ENCODE measurements around the gene POLN.

Gene POLN

DNA sequence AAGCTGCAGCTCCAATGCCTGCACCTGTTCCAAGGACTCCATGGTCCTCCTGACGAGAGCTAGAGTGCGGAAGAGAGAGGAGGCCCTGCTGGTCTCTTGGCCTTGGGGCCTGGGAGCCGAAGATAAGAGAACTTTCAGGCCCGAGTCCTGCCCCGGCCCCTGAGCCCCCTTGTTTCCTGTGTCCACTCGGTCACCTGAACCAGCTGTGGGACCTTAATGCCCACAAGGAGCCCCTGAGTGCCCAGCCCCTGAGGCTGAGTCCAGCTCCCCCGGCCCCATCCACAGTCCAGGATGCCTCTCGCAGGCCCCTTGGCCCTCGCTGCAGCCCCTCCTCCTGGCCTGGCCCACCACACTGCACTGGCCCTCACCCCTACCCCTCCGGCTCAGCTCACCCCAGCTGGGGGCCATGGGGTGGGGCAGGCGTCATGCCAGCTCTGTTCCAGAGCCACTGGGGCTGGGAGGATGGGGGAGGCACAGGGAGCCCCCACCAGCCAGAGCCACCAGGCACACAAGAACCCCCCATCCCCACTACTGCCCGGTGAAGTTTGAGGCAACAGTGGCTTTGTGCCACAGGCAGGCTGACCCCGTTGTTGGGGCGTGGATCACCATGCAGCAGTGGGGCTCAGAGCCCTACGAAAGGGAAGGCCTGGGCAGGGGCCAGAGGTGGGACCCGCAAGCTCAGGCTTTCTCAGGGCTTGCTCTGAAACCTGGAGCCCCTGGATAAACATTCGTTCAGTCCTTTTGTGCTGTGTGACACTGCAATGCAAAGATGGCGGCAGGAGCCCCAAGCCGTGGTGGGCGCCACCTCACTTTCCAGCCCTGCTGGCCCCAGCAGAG, 168.7 kb downstream of the POLN start:
- peak in 1 of 2 donors; percentile 1 for DNase-seq (ENCODE audit: low read depth in 1 of 2, low spot score in 1 of 2)

DNA sequence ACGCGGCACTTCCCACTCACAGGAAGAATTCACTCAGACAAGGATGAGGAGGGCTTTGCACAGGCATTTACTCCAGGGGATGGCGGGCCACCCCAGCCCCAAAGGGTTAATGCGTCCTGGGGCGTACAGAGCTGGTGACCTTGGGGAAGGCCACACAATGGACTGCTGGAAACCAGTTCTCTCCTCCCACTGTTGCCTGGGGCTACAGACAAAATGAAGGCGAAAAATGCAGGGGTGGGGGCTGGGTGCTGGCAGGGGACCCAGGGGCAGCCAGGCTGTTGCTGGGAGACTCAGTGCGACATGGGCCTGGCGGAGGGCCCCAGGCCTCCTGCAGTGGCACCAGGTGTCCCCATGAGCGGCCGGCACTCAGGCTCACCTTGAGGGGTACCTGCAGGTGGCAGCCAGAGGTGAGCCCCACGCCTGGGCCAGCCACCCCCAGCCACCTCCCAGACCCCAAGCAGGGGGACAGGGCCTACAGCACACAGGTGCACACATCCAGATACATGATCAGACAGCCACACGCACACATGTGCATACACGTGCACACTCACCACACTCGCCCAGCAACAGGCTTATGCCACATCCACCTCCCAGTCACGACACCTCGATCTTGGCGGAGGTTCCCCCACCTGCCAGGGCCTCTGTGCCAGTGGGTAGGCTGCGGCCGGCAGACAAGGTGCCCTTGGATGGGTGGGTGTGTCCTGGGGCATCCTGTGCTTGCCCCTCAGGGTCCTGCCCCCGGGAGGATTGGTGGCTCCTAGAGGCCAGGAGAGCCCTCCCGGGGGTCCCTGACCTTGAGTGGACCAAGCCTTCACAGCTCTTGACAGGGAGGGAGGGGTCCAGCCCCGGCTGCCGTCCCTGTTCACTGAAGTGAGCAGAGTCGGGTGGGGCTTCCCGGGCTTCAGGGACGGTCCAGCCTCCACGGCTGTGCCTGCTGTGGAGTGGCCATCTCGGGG, 169.7 kb downstream of the POLN start:
- DNase-seq (ENCODE audit: low read depth in 1 of 2, low spot score in 1 of 2) = no peak

DNA sequence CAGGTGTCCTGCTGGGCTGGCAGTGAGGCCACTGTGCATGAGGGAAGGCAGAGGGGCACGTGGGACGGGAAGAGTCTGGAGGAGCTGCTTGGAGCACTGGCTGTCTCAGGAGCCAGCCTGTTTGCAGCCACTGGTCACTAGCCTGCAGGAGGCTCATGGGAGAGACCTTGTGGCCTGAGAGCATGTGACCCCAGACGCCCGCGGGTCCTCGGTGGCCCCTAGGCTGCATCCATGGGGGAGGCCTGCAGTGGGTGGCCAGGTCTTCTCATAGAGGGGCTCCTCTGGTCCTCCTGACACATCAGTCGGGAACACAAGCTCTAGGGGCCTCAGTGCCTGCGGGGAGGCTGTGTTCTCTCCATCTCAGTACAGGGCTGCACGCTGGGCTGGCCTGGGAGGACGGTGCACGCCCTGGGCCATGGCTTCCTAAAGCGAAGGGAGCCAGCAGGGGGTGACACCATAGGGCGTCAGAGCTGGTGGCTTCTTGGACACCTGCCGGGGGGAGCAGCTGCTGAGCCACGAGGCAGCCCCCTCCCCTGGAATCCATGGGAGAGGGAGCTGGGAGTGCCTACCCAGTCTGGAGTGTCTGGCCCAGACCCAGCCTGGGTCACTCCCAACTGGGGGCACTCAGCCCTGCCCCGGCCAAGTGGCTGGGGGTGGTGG, 170.5 kb downstream of the POLN start:
- DNase-seq (ENCODE audit: low read depth in 1 of 2, low spot score in 1 of 2) = no peak

DNA sequence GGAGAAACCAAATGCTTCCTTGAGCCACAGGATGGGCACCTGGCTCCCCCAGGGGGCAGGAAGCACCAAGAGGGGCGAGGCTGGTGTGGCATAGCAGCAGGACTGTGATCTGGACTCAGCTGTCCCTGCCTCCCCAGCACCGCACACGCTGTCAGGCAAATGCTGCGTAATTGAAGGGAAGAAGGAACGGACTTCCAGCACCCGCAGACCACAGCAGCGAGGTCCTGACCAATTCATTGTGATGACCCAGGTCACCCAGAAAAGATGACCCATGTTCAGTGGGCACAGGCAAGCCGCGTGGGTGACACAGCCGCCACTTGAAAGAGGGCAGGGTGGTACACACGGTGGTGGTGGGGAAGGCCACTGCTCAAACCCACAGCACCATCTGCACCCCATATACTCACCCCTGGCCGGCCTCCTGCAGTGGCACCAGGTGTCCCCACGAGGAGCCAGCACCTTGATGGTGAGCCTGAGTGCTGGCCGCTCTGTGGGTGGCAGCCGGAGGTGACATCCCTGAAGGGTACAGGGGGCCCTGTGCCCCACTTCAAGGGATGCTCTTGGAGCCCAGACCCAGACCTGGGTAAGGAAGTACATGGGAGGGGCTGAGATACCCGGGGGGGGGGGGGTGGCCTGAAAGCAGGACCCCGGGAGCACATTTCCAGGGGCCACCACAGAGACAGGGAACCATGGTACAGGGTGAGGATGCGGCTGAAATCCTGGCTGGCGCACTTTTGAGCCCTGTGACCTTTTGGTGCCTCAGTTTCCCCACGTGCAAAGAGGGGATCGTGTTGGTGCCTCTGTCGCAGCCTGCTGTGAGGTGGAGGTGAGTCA, 171.3 kb downstream of the POLN start:
- no peak for DNase-seq (ENCODE audit: low read depth in 1 of 2, low spot score in 1 of 2)

DNA sequence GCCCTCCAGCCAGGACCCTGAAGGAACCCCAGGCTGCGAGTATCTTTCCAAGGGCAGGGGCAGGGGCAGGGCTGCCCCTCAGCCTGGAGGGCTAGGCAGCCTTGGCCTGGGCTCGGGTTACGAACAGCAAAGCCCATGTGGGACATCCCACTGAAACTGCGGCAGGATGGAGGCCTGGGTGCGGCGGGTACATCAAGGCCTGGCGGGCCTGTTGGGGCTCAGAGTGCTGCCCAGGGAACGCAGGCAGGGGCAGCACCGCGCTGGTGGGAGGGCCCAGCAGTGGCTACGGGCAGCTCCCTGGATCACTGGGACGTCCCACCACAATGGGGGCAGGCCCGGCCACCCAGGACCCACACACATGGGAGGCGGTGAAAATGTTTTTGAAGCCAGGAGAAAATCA, 171.9 kb downstream of the POLN start:
- no peak for DNase-seq (ENCODE audit: low read depth in 1 of 2, low spot score in 1 of 2)

DNA sequence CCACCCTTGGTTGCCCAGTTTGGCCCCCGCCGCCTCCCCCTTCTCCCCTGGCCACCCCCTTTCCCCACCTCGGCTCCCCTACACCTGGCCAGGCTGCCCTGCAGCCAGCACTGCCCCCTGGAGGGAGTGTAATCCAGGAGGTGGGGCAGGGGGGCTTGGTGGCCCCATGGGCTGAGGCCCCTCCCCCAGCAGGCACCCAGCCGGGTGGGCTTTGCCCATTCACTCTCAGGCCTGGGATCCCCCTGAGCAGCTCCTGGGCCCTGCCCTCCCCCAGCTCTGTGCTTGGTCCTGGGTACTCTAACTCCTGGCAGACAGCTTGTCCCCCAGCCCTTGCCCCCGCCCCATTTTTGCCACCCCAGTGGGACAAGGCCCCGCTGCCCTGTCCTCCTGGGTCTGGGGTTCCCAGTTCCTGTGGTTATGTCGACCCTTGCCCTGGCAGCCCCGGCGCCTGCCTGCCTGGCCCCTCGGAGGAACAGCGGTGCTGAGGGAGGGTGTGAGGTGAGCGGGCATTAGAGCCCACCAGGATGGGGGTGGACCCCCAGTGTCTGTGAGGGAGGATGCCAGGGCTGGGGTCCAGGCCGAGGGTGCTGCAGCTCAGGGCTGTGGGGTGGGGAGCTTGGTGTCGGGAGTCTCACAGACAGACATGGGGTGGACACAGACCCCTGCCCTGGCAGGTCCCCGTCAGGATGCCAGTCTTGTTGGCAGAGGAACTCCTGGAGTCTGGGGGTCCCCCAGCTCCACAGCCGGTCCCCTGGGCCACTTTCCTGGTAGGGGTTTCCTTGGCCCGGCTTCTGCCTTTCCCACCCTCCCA, 172.6 kb downstream of the POLN start:
- no peak for DNase-seq (ENCODE audit: low read depth in 1 of 2, low spot score in 1 of 2)

DNA sequence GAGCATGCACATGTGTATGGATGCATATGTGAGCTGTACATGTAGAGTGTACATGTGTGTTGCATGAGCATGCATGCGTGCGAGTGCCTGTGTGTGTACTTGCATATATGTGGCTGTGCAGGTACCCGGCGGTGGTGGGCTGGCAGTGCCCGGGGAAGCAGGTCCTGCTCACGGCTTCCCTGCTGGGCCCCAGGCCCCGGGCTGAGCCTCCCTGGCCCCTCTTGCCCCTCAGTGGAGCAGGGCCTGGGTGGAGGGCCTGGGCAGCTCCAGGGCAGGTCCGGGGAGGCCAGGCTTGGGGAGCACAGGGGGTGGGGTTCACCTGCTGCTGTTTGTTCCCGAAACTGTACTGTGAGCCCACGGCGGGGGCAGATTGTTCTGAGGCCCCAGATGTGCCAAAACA, 173.4 kb downstream of the POLN start:
- DNase-seq (ENCODE audit: low read depth in 1 of 2, low spot score in 1 of 2) = no peak

DNA sequence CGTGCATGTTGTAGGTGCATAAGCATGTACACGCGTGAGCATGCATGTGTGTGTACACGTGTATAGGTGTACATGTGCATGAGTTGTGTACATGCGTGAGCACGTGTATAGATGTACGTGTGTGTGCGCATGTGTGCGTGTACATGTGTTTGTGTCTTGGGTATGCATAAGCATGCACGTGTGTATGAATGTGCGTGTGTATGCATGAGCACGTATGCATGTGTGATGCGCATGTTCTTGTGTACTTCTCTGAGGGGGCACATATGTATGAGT, 173.8 kb downstream of the POLN start:
- no peak for DNase-seq (ENCODE audit: low read depth in 1 of 2, low spot score in 1 of 2)

DNA sequence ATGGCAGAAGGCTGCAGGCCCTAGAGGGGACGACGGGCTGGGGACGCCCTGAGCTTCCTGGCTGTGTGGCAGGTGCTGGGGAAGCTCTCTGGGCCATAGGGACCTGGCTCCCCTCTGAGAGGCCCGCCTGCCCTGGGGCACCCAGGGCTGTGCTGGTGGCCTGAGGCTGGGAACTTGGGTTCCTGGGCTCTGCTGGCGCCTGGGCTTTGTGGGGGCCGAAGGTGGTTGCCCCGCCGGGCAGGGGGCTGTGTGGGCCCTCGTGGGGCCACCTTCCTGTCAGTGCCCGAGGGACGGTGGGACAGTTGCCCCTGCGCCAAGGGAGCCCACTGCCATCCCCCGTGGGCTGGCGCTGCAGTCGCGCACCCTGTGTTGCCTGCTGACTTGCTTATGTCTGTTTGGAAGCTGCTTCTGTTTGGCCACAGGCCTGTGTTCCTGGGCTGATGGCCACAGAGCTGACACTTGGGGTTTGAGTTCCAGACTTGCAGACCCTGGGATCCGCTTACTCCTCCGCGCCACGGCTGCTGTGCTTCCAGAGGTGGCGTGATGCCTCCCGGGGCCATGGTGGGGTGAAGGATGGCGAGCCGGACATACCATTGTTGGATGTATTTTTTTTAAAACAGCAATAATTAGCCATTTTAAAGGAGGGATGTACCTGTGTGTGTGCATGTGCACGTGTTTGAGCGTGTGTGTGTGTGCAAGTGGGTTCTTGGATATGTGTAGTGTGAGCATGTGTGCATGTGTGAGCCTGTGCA, 174.3 kb downstream of the POLN start:
- DNase-seq (ENCODE audit: low read depth in 1 of 2, low spot score in 1 of 2) = no peak

DNA sequence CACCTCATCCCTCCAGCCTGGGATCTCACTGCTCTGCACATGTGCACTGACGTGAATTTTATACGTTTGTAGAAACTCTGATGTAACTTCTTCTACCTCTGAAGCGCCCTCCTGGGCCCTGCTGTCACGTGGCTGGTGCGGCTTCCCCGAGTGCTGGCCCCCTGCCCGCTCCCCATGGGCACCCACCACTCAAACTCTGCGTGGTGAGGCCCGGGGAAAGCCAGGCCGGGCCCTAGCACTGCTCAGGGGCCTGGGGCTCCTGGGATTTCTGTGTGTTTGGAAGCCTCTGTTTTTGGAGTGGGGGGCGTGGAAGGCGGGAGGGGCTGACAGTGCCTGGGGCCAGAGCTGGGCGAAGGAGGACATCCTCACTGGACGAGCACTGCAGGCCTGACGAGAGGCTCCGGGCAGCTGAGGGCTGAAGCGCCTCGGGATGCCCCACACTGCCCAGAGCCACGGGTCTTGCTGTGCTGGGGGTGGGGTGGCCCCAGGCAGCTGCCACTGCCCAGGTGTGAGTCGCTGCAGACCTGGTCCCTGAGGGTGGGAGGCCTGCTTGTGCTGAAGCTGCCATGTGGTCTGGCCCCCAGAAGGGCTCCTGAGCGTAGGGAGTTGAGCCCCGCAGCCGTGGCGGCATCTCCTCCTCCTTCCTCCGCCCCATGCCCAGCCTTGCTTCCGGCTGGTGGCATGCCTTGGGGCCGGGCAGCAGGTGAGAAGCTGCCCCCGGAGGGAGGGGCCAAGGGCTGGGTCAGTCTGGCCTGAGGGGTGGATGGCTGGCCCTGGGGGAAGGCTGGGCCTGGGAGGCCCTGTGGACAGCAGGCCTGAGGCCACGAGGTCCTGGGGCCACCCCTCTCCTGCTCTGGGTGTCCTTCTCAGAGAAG, 175.1 kb downstream of the POLN start:
- no peak for DNase-seq (ENCODE audit: low read depth in 1 of 2, low spot score in 1 of 2)

DNA sequence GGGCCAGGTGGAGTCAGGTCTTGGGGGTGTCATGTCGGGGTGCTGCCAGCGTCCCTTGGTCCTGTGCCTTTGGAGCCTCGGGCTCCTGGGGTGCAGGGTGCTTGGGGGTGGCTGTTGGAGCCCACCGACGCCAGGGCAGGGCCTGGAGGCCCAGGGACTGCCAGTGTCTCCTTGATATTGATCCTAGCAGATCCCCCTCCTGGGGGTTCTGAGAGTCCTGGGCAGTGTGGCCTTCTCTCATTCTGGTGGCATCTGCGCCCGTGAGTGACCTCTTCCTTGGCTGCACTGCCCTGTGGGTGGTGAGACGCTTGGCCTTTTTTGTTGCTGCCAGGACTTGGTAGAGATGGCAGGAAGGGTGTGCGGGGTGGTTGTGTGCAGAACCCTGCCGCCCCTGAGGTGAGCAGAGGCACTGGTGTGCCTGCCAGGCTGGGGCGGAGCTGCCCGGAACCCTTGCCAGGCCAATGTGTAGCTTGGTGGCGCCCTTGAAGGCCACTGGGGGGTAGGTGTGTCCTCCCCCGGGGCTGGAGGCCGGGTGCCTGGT, 175.8 kb downstream of the POLN start:
- DNase-seq (ENCODE audit: low read depth in 1 of 2, low spot score in 1 of 2) = no peak

DNA sequence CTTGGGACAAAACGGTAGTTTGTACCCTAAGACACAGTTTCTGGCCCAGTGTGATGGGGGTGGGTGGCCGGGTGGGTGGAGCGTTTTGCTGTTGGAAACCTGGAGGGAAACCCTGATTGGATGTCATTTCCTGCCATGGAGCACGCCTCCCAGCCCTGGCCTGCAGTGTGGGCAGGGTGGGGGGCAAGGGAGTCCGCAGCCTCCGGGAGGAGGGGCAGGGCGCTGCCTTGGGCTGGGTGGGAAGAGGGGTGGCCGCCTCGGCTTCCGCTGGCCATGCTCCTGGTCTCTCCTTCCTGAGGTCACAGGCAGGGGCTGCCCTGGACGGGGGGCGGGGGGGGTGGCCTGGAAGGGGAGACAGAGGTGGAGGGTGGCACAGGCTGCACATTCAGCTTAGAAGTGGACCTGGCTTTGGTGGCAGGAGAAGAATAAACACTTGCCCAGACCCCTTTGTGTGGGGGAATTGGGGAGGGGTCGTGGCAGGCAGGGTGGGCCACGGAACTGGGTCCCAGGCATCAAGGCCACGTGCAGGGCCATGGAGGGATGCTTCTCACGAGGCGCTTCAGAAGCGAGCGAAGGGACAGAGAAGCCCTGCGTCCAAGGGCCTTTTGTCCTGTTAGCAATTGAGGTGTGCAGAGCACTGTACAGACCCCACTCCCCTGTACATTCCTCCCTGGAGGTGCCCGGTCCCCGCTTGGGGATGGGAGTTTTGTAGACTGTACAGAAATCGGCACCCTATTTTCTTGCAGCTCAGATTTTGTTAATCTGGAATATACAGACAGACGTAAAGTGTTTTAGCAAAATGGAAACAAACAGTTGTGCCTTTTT, 176.6 kb downstream of the POLN start:
- no peak for DNase-seq (ENCODE audit: low read depth in 1 of 2, low spot score in 1 of 2)

DNA sequence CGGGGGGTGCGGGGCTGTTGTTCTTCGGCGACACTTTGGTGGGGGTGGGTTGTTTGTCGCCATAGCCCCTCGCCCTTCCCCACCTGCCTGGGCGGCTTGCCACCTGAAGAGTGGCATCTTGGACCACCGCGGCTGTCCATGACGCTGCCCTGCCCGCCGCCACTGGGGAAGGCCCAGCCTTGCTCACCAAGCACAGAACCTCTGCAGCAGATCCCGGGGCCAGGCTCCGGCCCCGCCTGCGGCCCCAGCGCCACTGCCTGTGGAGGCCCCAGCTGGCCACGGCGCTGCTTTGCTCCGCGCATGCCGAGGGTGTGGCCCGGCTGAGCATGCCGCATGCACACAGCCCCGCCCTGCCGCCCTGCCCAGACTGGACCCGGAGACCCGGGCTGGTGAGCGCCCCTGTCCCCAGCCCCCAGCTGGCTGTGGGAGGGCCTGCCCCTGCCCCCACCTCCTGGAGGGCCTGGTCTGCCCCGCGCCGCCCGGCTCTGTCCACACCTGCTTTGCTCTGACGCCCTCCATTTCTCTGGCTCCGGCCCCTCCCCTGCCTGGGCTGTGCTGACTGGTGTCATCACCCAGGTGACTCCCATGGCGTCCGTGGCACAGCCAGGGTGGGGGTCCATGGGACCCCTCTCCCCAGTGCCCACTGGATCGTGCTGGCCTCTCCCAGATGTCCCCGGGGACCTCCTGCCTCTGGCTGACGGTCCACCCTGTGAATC, 177.5 kb downstream of the POLN start:
- no peak for DNase-seq (ENCODE audit: low read depth in 1 of 2, low spot score in 1 of 2)

DNA sequence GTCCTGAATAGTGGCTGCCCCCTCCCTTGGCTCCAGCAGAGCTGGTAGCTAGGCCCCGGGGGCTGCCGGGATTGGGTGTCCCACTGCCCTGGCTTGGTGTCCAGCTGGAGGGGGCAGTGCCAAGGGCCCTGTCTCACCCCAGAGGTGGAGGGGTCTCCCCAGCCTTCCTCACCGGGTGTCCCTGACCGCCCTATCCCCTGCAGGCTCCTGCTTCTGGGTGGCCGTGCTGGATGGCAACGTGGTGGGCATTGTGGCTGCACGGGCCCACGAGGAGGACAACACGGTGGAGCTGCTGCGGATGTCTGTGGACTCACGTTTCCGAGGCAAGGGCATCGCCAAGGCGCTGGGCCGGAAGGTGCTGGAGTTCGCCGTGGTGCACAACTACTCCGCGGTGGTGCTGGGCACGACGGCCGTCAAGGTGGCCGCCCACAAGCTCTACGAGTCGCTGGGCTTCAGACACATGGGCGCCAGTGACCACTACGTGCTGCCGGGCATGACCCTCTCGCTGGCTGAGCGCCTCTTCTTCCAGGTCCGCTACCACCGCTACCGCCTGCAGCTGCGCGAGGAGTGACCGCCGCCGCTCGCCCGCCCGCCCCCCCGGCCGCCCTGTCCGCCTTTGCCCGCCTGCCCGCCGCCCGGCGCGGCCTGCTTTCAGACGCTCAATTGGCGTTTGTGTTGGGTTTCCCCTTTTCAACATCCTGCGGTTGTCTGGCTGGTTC, 178.2 kb downstream of the POLN start:
- DNase-seq (ENCODE audit: low read depth in 1 of 2, low spot score in 1 of 2) = no peak

DNA sequence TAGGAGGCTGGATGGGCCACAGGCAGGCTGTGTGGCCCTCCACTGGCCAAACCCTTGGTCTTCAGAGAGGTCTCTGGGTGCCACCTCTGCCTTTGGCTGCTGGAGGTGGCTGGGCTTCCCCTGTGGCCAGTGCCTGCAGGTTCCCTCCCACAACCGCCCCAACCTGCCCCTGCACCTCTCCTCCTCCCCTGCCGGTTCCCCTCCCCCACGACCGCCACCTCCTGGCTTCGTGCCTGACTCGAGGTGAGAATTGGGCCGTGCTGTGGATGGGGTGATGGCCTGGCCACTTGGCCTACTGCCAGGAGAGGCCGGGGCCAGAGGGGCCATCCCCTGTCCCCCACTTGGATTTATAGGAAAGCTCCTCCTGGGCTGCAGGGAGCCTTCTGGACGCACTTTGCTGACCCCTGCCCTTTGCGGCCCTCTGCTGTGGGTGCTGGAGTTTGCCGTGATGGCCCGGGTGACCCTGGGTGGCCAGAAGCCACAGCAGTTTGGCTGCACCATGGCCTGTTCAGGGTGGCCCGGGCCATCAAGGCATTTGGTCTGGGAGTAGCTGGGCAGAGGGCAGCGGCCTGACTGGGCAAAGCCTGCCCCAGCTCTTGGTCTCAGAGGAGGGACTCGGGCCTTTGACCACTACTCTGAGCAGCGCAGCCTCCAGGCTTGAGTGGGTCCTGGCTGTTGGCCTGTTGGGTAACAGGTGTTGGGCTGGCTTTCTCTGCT, 179.0 kb downstream of the POLN start:
- no peak for DNase-seq (ENCODE audit: low read depth in 1 of 2, low spot score in 1 of 2)
